ENCODE measurements around the gene SUSD6. TPM values are rescaled to one million over a fixed set of nuclear protein-coding genes. Genes with fewer than 3 reads are reported as not detected.
A peak's percentile ranks its signal among the peaks of the same experiment; 100 is the strongest.

SUSD6 gene
- total RNA-seq, 4 donors from 2014 or later = 37.5 to 70.4 (median 44.5) TPM

GRCh38 chr14:69663300-69663643, 51.9 kb downstream of the SUSD6 start:
- DNase-seq = peak; percentile 84 to 88
- H3K9me3 ChIP-seq = no peaks in the 10 kb centered on the region
- TF ChIP-seq CTCF (IDR thresholded peaks at IDR 0.05) (no peak), POLR2A (IDR thresholded peaks at IDR 0.05) (no peak)
- intact Hi-C loops (cut with DNase I) = no loop called here
- 21 to 23% methylated on average over 3 of the region's 3 CpGs for WGBS, 2 donors
- H3K36me3 ChIP-seq = peaks cover 0 to 10% of the 10 kb centered on the region in 2 donors
- H3K4me1 ChIP-seq = peaks cover 70 to 98% of the 10 kb centered on the region in 2 donors
- H3K4me3 ChIP-seq (replicated peaks in 1 of 3) = no peak overlapping the region
- peak overlapping the region; percentile 82 to 95 (median 85) for H3K27ac ChIP-seq
- no peaks in the 10 kb centered on the region for H3K27me3 ChIP-seq

- H3K4me1 ChIP-seq = peaks cover 63 to 95% of the 10 kb centered on the region in 2 donors
- peaks cover 0 to 7% of the 10 kb centered on the region in 2 donors for H3K36me3 ChIP-seq
- H3K9me3 ChIP-seq = no peaks in the 10 kb centered on the region
- WGBS, 2 donors = 81 to 83% methylated on average over 4 of the region's 4 CpGs
- DNase-seq = no peak
- H3K27me3 ChIP-seq = no peaks in the 10 kb centered on the region
- H3K4me3 ChIP-seq (replicated peaks in 1 of 3) = no peak overlapping the region
- intact Hi-C loops (cut with DNase I) = no loop called here
- H3K27ac ChIP-seq = peak overlapping the region; percentile 82 to 95 (median 85)
- TF ChIP-seq CTCF (IDR thresholded peaks at IDR 0.05) = no peak
- no peak for TF ChIP-seq POLR2A (IDR thresholded peaks at IDR 0.05)
These were observed 52.9 kb downstream of the SUSD6 start for GRCh38 chr14:69664265-69664664.

- no peaks in the 10 kb centered on the region for H3K9me3 ChIP-seq
- H3K4me1 ChIP-seq = peaks cover 71 to 95% of the 10 kb centered on the region in 2 donors
- H3K4me3 ChIP-seq (replicated peaks in 1 of 3) = no peak overlapping the region
- intact Hi-C loops (cut with DNase I) = no loop called here
- peak overlapping the region; percentile 71 to 95 (median 85) for H3K27ac ChIP-seq
- DNase-seq = peak; percentile 68 to 75
- no peak for TF ChIP-seq CTCF (IDR thresholded peaks at IDR 0.05)
- TF ChIP-seq POLR2A (IDR thresholded peaks at IDR 0.05) = no peak
- peaks cover 0 to under 1% of the 10 kb centered on the region in 2 donors for H3K36me3 ChIP-seq
- 45 to 52% methylated on average over 7 of the region's 7 CpGs for WGBS, 2 donors
- no peaks in the 10 kb centered on the region for H3K27me3 ChIP-seq
These were observed 53.6 kb downstream of the SUSD6 start for GRCh38 chr14:69664865-69665526.

GRCh38 chr14:69665631-69666030, 54.2 kb downstream of the SUSD6 start:
- no peaks in the 10 kb centered on the region for H3K36me3 ChIP-seq
- intact Hi-C loops (cut with DNase I) = no loop called here
- H3K27me3 ChIP-seq = no peaks in the 10 kb centered on the region
- no peak for DNase-seq
- no peaks in the 10 kb centered on the region for H3K9me3 ChIP-seq
- TF ChIP-seq POLR2A (IDR thresholded peaks at IDR 0.05) (no peak), CTCF (IDR thresholded peaks at IDR 0.05) (no peak)
- peak overlapping the region; percentile 71 to 95 (median 85) for H3K27ac ChIP-seq
- peaks cover 72 to 95% of the 10 kb centered on the region in 2 donors for H3K4me1 ChIP-seq
- WGBS, 2 donors = 88 to 100% methylated on average over 1 of the region's 1 CpG
- H3K4me3 ChIP-seq (replicated peaks in 1 of 3) = no peak overlapping the region

DNA sequence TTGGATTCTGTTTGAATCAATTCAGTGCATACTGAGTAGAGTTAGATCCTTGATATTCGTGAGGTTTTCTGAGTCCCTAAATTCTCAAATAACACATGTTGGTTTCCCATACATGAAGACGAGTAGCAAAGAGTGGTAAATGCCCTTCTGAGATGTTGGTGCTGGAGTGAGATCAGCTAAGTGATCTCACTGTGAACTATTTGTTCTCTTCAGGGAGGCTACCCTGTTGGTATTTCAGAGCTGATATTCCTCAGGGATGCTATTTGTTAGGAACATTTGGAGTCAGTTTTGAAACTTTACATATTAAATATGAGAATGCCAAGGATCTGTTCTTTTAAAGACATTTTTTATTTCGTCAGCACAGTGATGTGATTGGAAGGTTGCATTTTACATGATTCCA, 54.7 kb downstream of the SUSD6 start:
- H3K27ac ChIP-seq = peak overlapping the region; percentile 71 to 95 (median 85)
- no peak overlapping the region for H3K4me3 ChIP-seq (replicated peaks in 1 of 3)
- peaks cover 72 to 95% of the 10 kb centered on the region in 2 donors for H3K4me1 ChIP-seq
- intact Hi-C loops (cut with DNase I) = no loop called here
- H3K36me3 ChIP-seq = no peaks in the 10 kb centered on the region
- WGBS, 2 donors = 64 to 75% methylated on average over 3 of the region's 3 CpGs
- no peak for TF ChIP-seq POLR2A (IDR thresholded peaks at IDR 0.05)
- TF ChIP-seq CTCF (IDR thresholded peaks at IDR 0.05) = no peak
- DNase-seq = no peak
- no peaks in the 10 kb centered on the region for H3K27me3 ChIP-seq
- no peaks in the 10 kb centered on the region for H3K9me3 ChIP-seq
